CD4-positive, alpha-beta T cell treated with Interleukin-4 for 4 hours (primary cell): ENCODE results near the gene SLC25A13.
"Not testable (repeated sequence)": the region's sequence is repeated elsewhere in the genome, so short reads cannot be mapped to it uniquely, and the experiment has no call there.

ENCODE experiments used
- DNase-seq: peaks from one replicate; pipeline ENCODE4 v3.0.0-alpha.2; 2020

Gene SLC25A13, protein sequence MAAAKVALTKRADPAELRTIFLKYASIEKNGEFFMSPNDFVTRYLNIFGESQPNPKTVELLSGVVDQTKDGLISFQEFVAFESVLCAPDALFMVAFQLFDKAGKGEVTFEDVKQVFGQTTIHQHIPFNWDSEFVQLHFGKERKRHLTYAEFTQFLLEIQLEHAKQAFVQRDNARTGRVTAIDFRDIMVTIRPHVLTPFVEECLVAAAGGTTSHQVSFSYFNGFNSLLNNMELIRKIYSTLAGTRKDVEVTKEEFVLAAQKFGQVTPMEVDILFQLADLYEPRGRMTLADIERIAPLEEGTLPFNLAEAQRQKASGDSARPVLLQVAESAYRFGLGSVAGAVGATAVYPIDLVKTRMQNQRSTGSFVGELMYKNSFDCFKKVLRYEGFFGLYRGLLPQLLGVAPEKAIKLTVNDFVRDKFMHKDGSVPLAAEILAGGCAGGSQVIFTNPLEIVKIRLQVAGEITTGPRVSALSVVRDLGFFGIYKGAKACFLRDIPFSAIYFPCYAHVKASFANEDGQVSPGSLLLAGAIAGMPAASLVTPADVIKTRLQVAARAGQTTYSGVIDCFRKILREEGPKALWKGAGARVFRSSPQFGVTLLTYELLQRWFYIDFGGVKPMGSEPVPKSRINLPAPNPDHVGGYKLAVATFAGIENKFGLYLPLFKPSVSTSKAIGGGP

DNA sequence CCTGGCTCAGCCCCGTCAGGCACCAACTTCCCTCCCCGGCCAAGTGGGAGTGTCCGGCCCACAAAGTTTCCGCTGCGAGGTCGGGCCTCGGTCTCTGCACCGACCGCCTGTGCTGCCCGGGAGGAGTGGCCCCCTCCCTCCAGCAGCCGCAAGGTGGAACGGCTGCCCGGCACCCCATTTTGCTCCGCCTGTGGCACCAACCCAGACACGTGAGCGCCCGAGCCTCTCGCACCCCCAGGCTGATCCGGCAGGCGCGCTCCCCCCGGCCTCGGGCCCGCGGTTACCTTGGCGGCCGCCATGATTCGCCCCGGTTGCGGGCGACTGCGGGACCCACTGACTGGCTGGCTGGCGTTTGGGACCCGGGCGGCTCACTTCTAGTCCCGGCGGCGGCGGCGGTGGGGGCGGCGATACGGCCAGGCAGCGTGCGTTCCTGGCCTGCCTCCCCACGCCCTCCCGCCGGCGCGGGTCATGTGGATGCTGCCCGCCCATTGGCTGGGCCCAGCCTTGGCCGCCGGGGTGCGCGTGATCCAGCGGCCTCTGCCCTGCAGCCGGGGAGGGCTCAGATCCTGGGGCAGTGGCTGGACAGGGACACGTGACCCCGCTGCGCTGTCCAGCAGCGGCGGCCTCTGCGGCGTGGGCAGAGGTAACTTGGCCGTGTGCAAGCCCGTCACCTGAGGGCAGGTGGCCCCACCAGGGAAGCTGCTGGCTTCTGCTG is at the start of gene SLC25A13:
TSS of gene SLC25A13 (minus strand) at position 441 of the 715 bp plus-strand sequence. CDS start at position 299, 142 bp downstream.
- DNase-seq = peak; percentile 46

DNA sequence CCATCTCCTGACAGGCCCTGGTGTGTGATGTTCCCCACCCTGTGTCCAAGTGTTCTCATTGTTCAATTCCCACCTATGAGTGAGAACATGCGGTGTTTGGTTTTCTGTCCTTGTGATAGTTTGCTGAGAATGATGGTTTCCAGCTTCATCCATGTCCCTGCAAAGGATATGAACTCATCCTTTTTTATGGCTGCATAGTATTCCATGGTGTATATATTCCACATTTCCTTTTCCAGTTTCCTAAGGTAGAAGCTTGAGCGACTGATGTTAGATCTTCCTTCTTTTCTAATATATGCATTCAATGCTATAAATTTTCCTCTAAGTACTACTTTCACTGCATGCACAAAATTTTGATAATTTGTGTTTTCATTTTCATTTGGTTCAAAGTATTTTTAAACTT is 44.0 kb upstream of the SLC25A13 start:
- not testable (repeated sequence) for DNase-seq

DNA sequence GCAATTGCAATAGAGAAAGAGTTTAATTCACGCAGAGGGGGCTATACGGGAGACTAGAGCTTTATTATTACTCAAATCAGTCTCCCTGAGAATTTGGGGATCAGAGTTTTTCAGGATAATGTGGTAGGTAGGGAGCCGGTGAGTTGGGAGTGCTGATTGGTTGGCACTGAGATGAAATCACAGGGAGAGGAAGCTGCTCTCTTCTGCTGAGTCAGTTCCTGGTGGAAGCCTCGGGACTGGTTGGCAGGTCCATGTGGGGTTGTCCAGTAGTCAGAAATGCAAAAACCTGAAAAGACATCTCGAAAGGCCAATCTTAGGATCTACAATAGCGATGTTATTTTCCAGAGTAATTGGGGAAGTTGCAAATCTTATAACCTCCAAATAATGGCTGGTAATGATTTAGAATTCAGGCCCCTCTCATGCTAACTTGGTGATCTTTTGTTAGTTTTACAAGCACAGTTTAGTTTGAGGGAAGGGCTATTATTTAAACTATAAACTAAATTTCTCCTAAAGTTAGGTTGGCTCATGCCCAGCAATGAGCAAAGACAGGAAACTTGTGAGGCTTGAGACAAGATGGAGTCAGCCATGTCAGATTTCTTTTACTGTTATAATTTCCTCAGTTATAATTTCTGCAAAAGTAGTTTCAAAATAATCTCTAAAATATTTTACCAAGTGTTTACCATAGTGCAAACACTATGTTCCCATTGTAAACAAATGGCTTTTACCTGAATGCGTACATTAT is 39.4 kb upstream of the SLC25A13 start:
- no peak for DNase-seq

DNA sequence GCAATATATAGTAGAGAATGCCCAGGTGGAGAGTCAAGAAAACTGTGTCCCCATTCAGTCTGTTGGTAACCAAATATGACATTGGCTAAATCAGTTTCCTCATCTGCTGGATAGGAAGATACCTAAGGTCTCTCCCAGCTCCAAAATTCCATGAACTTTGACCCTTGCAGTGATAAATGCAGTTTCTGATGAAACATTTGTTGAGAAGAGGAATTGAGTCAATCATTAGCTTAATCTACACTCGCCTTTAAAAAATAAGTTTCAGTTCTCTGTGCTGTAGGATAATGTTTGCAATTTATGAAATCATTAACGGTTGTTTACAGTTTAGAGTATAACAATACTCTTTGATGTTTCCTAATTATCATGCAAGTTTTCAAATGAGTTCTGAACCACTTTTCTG is 38.0 kb upstream of the SLC25A13 start:
- no peak for DNase-seq

DNA sequence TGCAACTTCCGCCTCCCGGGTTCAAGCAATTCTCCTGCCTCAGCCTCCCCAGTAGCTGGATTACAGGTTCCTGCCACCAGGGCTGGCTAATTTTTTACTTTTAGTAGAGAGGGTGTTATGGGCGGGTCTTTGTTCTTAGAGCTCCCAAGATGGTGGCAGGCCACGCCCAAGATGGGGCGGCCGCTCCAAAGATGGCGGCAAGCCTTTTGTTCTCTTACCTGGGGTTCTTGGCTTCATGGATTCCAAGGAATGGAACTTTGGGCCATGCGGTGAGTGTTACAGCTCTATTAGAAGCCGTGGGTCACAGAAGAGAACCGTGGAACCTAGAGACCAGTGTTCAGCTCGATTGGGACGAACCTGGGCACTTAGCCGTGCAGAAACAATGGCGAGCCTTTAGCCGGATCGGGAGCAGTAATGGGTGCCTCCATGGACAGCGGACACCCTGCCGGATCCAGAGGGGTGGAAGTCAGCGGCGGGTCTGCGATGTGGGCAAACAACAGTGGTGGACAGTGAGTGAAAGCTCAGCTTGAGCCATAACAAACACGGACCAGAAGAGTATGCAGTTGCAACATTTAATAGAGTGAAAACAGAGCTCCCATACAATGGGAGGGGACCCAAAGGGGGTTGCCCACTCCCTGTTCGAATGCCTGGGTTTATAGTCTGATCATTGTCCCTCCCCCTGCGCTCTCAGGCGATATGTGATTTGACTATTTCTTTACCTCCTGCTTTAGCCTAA is 36.5 kb upstream of the SLC25A13 start:
- DNase-seq = not testable (repeated sequence)

DNA sequence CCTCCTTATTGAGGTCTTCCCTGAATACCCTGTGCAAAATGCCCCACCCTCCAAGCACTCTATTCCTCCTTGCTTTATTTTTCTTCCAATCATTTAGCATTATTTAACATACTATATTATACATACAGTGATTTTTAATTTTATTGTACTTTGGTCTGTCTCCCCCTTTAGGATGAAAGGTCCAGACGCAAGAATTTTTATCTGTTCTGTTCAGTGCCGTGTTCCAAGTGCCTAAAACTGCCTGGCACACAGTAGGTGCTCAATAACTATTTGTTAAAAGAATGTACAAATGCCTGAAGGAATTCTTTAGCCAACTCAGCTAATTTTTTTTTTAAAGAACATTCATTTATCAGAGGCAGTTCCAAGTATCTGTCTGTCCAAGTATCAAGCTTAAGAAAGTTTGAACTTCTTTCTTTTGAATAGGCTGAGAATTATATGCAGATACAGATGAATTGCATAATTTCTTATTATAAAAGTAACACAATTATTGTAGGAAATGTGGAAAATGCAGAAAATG is 34.1 kb upstream of the SLC25A13 start:
- no peak for DNase-seq

DNA sequence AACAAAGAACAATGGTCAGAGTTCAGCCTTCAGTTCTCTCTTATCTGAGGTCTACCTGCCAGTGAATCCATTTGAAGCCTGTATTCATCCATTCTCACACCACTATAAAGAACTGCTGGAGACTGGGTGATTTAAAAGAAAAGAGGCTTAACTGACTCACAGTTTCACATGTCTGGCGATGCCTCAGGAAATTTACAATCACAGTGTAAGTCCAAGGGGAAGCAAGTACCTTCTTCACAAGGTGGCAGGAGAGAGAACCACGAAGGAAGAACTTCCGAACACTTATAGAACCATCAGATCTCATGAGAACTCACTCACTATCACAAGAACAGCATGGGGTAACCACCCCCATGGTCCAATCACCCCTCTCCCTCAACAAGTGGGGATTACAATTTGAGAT is 33.0 kb upstream of the SLC25A13 start:
- no peak for DNase-seq

DNA sequence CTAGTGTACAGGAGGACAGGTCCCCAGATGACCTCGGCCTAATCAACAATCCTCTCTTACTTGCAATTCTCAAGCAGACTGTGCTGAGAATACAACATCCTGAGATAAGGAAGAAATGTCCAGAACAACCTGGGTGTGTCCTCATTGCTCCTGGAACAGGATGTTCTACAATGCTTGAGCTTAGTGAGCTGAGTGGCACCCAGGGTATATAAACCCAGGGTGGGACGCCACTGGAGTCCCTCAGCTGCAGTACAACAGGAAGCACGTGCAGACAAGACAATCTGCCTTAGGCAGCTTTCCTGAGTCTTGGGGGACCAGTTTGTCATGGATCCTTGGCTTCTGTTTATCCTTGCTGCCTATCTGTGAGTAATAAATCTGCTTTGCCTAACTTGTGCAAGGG is 27.7 kb upstream of the SLC25A13 start:
- no peak for DNase-seq

DNA sequence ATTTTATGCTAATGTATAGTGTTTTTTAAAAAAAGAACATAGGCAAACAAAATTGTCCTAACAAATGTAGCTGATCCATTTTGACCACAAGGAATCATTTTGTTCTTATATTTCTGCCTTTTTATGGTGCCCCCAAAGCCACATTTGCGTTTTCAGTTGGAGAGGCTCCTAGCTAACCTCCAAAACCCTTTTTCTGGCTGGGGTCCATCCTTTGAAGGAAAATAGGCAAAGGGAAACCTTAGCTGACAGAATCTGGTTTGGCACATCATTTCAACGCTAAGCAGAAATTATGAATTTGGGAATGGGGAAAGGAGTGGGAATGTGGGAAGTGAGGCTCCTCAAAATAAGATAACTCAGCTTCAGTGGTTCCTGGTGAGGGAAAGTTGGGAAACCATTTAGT is 25.6 kb upstream of the SLC25A13 start:
- no peak for DNase-seq

DNA sequence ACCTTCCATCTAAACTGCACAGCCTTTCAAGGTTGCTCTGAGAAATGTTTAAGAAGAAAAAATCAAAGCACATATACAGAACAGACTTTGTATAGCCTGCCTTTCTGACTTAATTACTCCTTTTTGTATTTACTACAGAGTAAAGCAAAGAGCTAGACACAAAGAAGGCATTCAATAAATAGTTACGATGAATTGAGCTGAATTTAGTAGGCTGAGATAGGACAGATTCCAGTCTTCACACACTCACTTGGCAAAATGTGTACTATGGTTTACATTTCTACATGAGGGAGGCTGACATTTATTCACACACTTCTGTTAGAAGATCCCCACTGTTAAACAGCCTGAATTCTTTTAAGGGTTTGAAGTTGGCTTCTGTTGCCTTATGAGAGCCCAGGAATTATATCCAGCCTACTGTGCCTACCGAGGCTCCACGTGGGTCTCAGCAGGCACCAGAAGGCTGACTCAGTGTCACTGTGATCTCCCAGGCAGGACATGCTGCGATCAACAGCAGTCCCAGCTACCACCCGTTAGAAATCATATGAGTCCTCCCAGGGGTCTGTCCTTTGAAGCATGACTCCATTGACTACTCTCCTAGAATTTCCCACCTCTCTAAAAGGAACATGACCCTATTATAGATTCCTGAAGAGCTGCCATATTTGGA is 24.5 kb upstream of the SLC25A13 start:
- DNase-seq = no peak

DNA sequence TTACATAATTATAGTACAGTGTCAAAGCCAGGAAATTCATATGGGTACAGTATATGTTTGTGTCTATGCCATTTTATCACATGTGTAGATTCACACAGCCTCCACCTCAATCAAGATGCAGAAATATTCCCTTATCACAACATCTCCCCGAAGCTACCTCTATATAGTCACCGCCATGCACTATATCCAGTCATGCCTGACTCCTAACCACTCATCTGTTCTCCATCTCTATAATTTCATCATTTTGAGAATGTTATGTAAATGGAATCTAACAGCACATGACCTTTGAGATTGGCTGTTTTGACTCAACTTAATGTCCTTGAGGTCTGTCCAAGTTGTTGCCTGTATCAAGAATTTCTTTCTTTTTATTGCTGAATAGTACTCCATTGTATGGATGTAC is 22.3 kb upstream of the SLC25A13 start:
- no peak for DNase-seq

DNA sequence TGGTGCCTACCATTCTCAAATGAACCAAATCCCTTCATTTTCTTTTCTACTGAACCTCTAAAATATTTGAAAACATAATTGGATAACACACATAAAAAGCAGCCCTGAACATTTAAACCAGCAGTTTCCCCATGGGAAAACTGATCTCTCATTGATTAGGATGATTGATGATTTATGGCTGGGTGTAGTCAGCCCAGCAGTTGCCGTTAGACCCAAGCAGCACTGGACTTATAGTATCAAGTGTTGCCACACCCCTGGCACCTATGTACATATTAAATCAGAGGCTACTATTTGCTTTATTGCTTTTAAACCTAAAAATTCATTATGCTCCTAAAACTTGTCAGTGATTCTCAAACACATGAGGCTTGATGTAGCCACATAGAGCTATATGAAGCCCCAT is 20.2 kb upstream of the SLC25A13 start:
- DNase-seq = no peak

DNA sequence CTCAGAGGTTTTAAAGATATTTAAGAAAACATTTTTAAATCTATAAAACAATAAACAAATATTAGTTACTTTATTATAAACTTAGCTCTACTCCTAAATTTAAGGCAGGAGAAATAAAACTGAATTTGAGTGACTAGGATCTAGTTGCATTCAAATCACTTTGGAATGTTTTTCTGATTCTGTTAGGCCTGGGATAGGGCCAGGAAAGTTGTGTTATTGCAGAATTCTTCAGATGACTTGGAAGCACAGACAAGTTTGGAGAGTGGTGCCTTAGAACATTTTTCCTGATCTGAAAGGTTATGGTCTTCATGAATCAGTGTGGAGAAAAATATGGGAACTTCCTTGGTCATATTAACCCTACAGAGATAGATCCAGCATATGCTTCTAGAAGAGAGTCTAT is 15.6 kb upstream of the SLC25A13 start:
- no peak for DNase-seq

DNA sequence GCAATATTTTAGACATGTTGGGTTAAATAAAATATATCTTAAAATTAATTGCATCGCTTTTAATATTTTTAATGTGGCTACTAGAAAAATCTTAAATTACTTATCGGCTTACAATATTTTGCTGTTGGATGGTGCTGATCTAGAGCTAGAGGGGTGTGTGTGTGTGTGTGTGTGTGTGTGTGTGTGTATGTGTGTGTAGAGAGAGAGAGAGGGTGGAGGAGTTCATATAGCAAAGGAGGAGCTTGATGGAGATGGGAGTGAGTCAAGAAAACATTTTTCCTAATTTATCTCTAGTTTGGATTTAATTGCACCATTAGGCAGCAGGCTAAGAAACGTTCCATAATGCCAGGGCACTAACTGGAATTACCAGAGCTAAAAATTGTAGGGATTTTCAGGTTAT is 10.4 kb upstream of the SLC25A13 start:
- no peak for DNase-seq

DNA sequence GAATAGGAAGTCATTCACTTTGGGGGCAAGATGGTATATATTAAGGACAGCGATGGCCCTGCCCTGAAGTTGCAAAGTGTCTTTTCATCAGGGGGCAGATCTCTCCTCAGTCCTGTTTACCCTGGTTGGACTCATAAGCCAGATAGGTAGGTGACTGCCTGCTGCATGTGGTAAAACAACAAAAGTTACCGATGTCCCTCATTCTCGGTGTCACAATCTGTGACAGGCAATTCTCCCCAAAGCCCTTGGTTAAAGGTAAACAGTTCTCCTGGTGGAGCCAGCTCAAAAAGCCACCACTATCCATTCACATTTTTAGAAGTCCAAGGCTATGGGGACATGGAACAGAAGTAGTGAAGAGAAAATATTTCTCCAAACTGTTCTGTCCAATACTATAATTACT is 9.9 kb upstream of the SLC25A13 start:
- no peak for DNase-seq

DNA sequence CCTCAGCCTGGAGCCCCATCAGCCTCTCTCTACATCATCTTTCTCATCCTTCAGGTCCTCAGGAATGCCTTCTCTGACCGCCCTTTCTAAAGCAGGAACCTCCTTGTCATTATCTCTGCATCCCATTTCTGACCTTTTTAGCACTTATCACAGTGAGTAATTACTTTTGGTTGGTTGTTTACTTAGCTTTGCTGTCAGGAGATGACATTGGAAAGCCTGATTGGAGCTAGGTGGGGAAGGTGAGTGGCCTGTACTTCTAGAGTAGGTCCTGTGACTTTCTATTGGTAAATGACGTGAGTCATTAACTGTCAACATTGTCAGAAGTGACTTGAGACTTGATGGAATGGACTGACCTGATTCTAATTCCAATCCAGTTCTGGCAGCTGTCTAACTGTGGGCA is 9.3 kb upstream of the SLC25A13 start:
- DNase-seq = no peak

DNA sequence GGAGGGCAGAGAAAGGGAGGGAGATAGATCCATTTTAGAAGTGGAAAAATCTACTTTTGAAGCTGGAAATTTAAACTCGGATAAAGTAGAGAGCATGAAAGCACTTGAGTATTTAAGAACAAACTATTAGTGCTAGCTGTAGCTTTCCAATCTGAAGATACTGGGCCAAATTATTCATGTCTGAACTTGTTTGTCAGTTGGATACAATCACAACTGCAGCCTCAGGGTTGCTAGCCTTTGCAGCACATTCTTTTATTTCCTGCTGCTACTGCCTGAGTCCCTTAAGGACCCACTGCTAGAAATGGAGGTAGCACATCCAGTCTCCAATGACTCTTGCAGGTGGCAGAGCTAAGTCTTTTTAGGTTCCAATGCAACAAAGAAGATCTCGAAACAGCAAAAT is 8.3 kb upstream of the SLC25A13 start:
- DNase-seq = no peak

DNA sequence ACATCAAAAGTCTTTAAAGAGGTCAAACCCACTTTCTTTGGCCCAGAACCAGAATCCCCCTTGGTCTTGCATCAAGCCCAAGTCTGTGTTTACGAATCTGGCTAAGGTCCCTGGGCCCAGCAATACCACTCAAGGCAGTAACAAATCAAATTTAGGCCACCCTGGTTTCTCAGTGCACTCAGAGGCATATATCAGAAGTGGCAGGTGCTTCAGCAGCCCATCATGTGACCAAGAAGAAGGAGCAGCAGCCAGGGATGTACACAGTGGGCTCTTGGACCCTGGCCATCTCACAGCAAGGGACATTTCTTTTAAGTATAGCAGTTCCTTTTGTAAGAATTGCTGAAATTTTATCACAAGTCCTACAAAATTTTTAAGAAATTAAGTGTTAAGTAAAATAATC is 7.3 kb upstream of the SLC25A13 start:
- DNase-seq = no peak

DNA sequence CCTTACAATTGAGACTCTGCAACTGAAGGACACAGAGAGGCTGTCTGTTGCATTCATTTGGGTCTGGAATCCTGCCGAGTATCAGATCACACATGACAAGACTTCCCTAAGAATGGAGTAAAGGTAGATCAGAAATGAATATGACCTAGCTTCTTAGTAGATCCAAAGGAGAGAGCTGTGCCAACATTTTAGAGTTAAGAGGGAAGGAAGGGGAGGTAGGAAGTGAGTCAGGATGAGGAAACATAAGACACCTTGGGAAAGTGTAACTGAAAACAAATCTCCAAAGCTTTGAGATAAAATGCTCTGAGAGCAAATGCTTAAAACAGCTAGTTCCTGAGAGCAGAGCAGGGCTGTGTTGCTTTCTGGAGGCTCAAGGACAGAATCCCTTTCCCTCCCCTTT is 6.1 kb upstream of the SLC25A13 start:
- no peak for DNase-seq

DNA sequence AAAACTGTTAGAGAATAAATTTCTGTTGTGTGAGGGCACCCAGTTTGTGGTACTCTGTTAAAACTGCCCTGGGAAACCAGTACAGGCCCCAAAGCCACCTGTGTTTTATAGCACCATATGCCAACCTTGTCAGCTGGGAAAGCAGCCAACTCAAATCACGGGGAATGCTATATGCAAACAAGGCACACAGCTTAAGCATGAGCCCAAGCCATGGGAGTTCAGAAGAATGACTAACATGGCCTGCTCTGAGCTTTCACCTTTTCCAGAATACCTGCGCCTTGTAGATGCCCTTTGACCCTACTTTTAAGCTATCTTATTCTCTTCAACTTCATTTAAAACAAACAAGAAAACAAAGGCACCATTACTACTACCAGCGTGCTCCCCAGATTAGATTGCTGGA is 5.5 kb upstream of the SLC25A13 start:
- no peak for DNase-seq

DNA sequence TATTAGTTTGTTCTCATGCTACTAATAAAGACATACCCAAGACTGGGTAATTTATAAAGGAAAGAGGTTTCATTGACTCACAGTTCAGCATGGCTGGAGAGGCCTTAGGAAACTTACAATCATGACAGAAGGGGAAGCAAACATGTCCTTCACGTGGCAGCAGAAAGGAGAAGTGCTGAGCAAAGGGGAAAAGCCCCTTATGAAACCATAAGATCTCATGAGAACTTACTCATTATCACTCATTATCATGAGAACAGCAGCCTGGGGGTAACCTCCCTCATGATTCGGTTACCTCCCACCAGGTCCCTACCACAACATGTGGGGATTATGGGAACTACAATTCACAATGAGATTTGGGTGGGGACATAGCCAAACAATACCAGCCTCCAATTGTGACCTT is 4.9 kb upstream of the SLC25A13 start:
- DNase-seq = not testable (repeated sequence)
